NAMALWA (cell line): ENCODE measurements around the gene LNP1.
A peak's percentile ranks its signal among the peaks of the same experiment; 100 is the strongest.
"Not testable (repeated sequence)": the region's sequence is repeated elsewhere in the genome, so short reads cannot be mapped to it uniquely, and the experiment has no call there.

Source experiments
- DNase-seq: peaks from one replicate; pipeline ENCODE4 v3.0.0-alpha.2; 2015; ENCODE audit warnings: low spot score

The LNP1 gene

GRCh38 chr3:100400780-100401673, at the start of gene LNP1, which contains the start of gene TOMM70:
TSS of gene LNP1 (plus strand) at chr3:100401539. CDS start at chr3:100429730, 28,191 bp downstream.
TSS of gene TOMM70 (minus strand) at chr3:100401089. CDS start at chr3:100400949, 140 bp downstream.
- DNase-seq: peak; percentile 96

GRCh38 chr3:100351770-100352169, 49.6 kb upstream of the LNP1 start:
- DNase-seq: not testable (repeated sequence)

GRCh38 chr3:100352296-100353231, 48.8 kb upstream of the LNP1 start:
- DNase-seq: no peak

- no peak for DNase-seq
Measured at GRCh38 chr3:100354850-100355249, 46.5 kb upstream of the LNP1 start.

GRCh38 chr3:100358413-100358812, 42.9 kb upstream of the LNP1 start:
- DNase-seq: no peak

- DNase-seq: no peak
Measured at GRCh38 chr3:100359035-100359434, 42.3 kb upstream of the LNP1 start.

GRCh38 chr3:100360757-100361496, 40.4 kb upstream of the LNP1 start:
- no peak for DNase-seq

GRCh38 chr3:100361897-100362296, 39.4 kb upstream of the LNP1 start:
- DNase-seq: no peak

- DNase-seq: no peak
Measured at GRCh38 chr3:100364421-100364820, 36.9 kb upstream of the LNP1 start.

- DNase-seq: no peak
Measured at GRCh38 chr3:100366424-100366823, 34.9 kb upstream of the LNP1 start.

GRCh38 chr3:100368441-100368840, 32.9 kb upstream of the LNP1 start:
- no peak for DNase-seq

- DNase-seq: no peak
Measured at GRCh38 chr3:100370756-100371155, 30.6 kb upstream of the LNP1 start.

- DNase-seq: no peak
Measured at GRCh38 chr3:100374521-100374920, 26.8 kb upstream of the LNP1 start.

GRCh38 chr3:100376301-100376700, 25.0 kb upstream of the LNP1 start:
- DNase-seq: no peak

GRCh38 chr3:100384733-100385525, 16.4 kb upstream of the LNP1 start:
- DNase-seq: no peak

- no peak for DNase-seq
Measured at GRCh38 chr3:100386437-100387074, 14.8 kb upstream of the LNP1 start.

GRCh38 chr3:100389025-100389424, 12.3 kb upstream of the LNP1 start:
- no peak for DNase-seq

- no peak for DNase-seq
Measured at GRCh38 chr3:100395679-100396431, 5.5 kb upstream of the LNP1 start.

- DNase-seq: no peak
Measured at GRCh38 chr3:100396967-100397366, 4.4 kb upstream of the LNP1 start.
